Measurements from ENCODE around the gene PITPNC1.

DNA sequence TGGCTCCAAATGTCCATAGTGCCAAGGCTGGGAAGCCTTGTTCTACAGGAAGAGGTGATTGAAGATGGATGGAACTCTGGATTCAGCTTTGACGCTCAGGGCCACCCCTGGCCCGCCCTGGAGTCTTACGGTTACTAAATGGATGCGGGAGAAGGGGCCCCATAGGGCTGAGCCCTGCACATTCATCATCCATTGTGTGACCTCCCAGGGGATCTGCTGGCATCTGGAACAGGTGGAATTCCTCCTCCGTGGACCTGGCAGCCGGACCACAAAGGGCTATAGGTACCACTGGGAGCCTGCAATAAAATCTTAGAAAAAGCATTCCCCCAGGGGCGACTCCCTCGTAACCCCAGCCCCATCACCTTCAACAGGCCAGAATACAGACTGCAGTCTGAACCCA is 259.2 kb downstream of the PITPNC1 start:
- no peak for TF ChIP-seq EZH2phosphoT487 (IDR thresholded peaks at IDR 0.05; ENCODE audit: insufficient read depth, low read depth)
- TF ChIP-seq EZH2 (IDR thresholded peaks at IDR 0.05; ENCODE audit: insufficient read depth, poor library complexity, severe bottlenecking), result no peak

Measured in GM23248 (cell line).